Activated naive CD8-positive, alpha-beta T cell treated with anti-CD3 and anti-CD28 coated beads, Interleukin-2, amount 10 ng/mL, durations not matched to agents 7 days and 5 days (primary cell): ENCODE results near the gene OR2A5. TPM values are rescaled to one million over a fixed set of nuclear protein-coding genes. Genes with fewer than 3 reads are reported as not detected.

Experiments
- ATAC-seq: fragments of 150-1000 bp; cut with Tn5 transposase; one replicate; pipeline ENCODE4 v1.10.0; 2021; ENCODE audit warnings: low read depth, moderate library complexity
- POLR2A ChIA-PET: fragments of 350-600 bp; sonication (Branson Sonifier 250); formaldehyde crosslinking; loops from one replicate; lab custom pipeline; 2021; ENCODE audit warnings: antibody characterized with exemption; lab: Charles Lee
- DNase-seq: peaks from one replicate; pipeline ENCODE4 v3.0.0; 2021
- H3K27ac Mint-ChIP-seq: one replicate; pipeline ENCODE4 v1.8.0; 2022; ENCODE audit warnings: mild to moderate bottlenecking, mixed read lengths
- H3K27me3 Mint-ChIP-seq: one replicate; pipeline ENCODE4 v1.8.0; 2022; ENCODE audit warnings: mild to moderate bottlenecking, moderate library complexity, mixed read lengths
- H3K36me3 Mint-ChIP-seq: one replicate; pipeline ENCODE4 v1.8.0; 2021; ENCODE audit warnings: mild to moderate bottlenecking, mixed read lengths
- H3K4me1 Mint-ChIP-seq: one replicate; pipeline ENCODE4 v1.8.0; 2021; ENCODE audit warnings: mixed read lengths
- H3K4me3 Mint-ChIP-seq: one replicate; pipeline ENCODE4 v1.8.0; 2022; ENCODE audit warnings: mild to moderate bottlenecking, moderate library complexity, mixed read lengths
- H3K9me3 Mint-ChIP-seq: one replicate; pipeline ENCODE4 v1.8.0; 2021; ENCODE audit warnings: mixed read lengths
- total RNA-seq, 2 experiments: library from RNA; stranded (reverse); gene quantifications; one replicate each; pipeline ENCODE4 v1.2.3, GENCODE V29; 2021

Gene OR2A5
- total RNA-seq, 2 experiments from 2014 or later, result not detected

DNA sequence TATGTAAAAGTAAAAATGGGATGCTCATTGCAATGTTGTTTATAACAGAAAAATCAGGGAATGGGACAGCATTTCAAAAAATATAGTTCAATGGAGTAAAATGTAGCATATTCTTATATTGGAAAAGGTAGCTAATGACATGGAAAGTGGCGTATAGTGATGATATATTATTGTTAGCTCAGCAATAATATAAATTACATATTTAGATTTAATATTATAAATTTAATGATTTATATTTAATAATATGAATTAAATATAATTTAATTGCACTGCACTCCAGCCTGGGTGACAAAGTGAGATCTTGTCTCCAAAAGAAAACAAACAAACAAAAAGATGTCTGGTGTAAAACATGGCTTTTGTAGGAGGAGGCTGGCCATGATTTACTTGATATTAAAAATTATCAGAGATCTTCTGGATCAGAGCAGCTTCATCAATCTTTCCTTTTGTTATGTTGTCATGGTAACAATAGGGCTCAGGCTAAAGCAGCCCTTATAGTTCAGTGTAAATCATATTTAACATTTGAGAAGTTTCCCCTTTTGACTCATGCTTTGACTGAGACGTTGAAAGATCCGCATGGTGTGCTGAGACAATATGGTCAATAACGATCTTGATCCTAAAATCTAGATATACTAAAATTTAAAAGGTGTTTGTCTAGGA lies 25.4 kb upstream of the OR2A5 start:
- Mint-ChIP-seq H3K9me3 (no peaks in the 10 kb centered on the region), H3K27ac (no peak overlapping the region), H3K27me3 (peaks cover 5% of the 10 kb centered on the region), H3K4me3 (no peak overlapping the region), H3K4me1 (no peaks in the 10 kb centered on the region), H3K36me3 (no peaks in the 10 kb centered on the region)
- no peak for DNase-seq
- POLR2A ChIA-PET, result no interaction called here
- ATAC-seq, result no peak

DNA sequence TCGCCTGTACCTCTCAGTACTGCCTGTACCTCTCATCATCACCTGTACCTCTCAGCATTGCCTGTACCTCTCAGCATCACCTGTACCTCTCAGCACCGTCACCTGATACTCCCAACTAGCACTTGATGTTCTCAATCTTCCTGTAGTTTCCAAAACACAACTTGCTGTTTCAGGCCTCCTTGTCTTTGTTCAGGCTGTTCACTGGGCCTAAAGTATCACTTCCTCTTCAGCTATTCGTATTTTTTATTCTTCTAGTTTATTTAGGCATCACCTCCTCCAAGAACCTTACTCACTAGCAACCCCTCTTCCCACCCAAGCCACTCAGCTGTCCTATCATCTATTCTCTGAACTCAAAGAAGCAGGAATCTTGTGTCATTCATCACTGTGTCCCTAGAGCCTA lies 24.5 kb upstream of the OR2A5 start:
- Mint-ChIP-seq H3K4me3 (no peak overlapping the region), H3K27ac (no peak overlapping the region), H3K27me3 (peaks cover 3% of the 10 kb centered on the region), H3K36me3 (no peaks in the 10 kb centered on the region), H3K9me3 (no peaks in the 10 kb centered on the region), H3K4me1 (no peaks in the 10 kb centered on the region)
- DNase-seq, result no peak
- POLR2A ChIA-PET, result no interaction called here
- no peak for ATAC-seq

DNA sequence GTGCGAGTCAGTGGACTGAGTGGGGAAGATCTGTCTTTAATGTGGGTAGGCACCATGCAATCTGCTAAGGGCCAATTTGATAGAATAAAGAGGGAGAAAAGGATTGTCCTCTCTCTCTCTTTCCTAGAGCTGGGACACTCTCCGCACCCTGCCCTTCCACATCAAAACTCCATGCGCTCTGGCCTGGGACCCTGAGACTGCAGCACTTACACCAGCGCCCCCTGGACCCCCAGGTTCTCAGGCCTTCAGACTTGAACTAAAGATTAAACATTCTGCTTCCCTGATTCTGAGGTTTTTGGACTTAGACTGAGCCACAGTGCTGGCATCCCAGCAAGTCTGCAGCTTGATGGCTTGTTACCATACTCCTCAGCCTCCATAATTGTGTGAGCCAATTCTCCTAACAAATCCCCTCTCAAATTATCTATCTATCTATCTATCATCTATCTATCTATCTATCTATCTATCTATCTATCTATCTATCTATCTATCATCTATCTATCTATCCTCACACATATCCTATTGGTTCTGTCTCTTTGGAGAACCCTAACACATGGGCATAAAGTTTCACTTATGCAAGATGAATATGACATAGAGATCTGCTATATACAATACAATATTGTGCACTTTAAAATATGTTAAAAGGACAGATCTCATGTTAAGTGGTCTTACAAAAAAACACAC lies 22.4 kb upstream of the OR2A5 start:
- POLR2A ChIA-PET, result no interaction called here
- H3K4me1 Mint-ChIP-seq, result no peaks in the 10 kb centered on the region
- H3K4me3 Mint-ChIP-seq, result no peak overlapping the region
- H3K27ac Mint-ChIP-seq, result no peak overlapping the region
- peaks cover 10% of the 10 kb centered on the region for H3K27me3 Mint-ChIP-seq
- ATAC-seq (no peak), DNase-seq (no peak)
- no peaks in the 10 kb centered on the region for H3K36me3 Mint-ChIP-seq
- no peaks in the 10 kb centered on the region for H3K9me3 Mint-ChIP-seq

DNA sequence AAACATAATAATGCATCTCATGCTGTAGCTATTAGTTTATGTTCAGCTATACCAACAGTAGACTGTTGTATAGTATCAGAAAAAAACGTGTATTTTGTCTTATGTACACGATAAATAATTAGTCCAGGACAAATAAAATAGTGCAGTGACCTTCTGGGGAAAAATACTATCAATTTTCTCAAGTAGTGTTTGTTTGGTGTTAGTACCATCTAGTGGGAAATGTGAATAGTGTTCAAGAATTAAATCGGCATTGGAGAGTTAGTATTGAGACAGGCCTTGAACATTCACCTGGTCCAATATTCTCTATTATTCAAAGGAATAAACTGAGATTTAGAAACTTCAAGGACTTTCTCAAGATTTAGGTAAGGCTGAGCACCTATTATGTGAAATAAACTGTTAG lies 21.7 kb upstream of the OR2A5 start:
- H3K27me3 Mint-ChIP-seq, result peaks cover 10% of the 10 kb centered on the region
- no peak overlapping the region for H3K27ac Mint-ChIP-seq
- no peak for ATAC-seq
- no peaks in the 10 kb centered on the region for H3K4me1 Mint-ChIP-seq
- POLR2A ChIA-PET, result no interaction called here
- no peaks in the 10 kb centered on the region for H3K36me3 Mint-ChIP-seq
- no peaks in the 10 kb centered on the region for H3K9me3 Mint-ChIP-seq
- no peak overlapping the region for H3K4me3 Mint-ChIP-seq
- DNase-seq, result no peak

DNA sequence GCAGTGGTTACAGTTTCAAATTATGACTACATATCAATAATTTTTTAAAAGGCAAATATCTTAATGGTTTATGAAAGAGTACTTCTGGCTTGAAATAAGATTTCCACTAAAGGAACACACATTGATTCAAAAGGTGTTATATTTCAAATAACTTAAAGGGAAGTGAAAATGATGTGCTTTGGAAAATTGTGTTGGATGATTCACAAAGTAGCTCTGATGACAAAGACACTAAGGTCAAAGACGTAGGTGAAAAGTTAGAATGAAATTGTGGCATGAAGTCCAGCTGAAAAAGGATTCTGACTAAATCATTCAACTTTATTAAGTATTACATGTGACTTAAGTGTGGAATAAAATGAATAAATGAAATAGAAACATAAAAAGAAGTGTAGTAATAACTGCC lies 20.8 kb upstream of the OR2A5 start:
- Mint-ChIP-seq H3K27me3 (peaks cover 8% of the 10 kb centered on the region), H3K36me3 (no peaks in the 10 kb centered on the region), H3K4me3 (no peak overlapping the region), H3K4me1 (no peaks in the 10 kb centered on the region), H3K27ac (no peak overlapping the region), H3K9me3 (no peaks in the 10 kb centered on the region)
- POLR2A ChIA-PET, result no interaction called here
- ATAC-seq, result no peak
- no peak for DNase-seq

DNA sequence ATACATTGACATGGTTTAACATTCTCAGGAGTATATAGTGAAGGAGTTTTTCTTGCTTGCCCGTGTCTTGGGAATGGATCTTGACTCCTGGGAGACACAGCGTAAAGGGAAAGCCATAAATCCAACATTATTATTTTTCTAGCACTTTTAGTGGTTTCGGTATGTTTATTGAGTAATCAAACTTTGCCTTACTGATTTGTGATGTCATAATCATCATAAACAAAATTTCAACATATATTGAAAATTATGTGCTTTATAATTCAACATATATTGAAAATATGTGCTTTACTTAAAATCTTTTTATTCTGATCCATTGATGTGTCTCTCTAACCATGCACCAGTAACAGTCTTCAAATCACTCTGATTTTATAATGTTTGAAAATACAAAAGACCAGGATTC lies 20.2 kb upstream of the OR2A5 start:
- H3K27me3 Mint-ChIP-seq, result peaks cover 9% of the 10 kb centered on the region
- H3K4me1 Mint-ChIP-seq, result no peaks in the 10 kb centered on the region
- DNase-seq (no peak), ATAC-seq (no peak)
- H3K9me3 Mint-ChIP-seq, result no peaks in the 10 kb centered on the region
- POLR2A ChIA-PET, result no interaction called here
- no peaks in the 10 kb centered on the region for H3K36me3 Mint-ChIP-seq
- no peak overlapping the region for H3K4me3 Mint-ChIP-seq
- H3K27ac Mint-ChIP-seq, result no peak overlapping the region

DNA sequence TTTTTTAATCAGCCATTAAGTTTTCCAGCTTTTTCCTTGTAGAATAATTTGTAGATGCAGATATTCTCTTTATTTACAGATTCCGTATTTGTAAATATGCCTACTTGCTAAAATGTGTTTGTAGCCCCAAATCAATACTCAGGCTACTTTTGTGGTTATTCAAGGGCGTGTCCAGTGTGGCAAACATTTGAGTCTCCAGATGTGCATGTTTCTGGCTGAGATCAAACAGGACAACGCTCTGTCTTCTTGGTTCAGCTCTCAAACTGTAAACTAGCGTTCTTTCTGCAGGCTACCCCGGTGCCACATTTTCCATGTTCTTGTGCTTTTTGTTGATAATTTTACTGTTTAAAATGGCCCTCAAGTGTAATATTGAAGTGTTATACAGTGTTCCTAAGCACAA lies 16.2 kb upstream of the OR2A5 start:
- Mint-ChIP-seq H3K27ac (no peak overlapping the region), H3K9me3 (no peaks in the 10 kb centered on the region), H3K4me1 (no peaks in the 10 kb centered on the region), H3K36me3 (no peaks in the 10 kb centered on the region), H3K27me3 (peaks cover 15% of the 10 kb centered on the region), H3K4me3 (no peak overlapping the region)
- ATAC-seq (no peak), DNase-seq (no peak)
- POLR2A ChIA-PET, result no interaction called here

DNA sequence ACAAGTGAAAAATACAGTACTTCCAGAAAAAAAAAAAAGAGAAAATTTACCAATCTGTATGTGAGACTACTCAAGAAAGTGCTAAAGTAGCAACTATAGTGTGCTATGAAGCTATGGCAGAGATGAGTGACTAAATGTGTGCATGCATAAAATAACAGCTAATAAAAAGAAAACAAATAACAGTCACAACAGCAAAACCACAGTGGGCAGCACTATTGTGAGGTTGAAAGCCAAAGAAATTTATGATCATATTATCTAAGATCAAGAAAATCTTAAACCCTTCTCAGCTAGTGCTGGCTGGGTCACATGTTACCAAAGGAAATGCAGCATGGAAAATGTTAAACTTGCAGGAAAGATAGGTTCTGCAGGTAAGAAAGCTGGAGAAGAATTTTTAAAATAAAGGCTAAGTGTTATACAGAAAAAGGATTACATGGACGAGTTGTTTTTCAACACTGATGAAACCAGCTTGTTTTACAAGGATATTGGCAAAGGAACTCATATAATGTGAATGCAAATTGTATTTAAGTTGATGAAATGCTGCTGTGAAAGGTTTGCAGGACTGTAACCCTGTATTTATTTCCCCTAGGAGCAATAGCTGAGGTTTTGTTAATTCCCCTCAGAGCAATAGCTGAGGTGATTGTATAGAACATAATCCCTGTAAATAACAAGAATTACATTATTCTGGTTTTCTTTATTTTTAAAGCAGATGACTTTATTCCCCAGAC lies 15.6 kb upstream of the OR2A5 start:
- ATAC-seq (no peak), DNase-seq (no peak)
- H3K4me3 Mint-ChIP-seq, result no peak overlapping the region
- no peak overlapping the region for H3K27ac Mint-ChIP-seq
- H3K4me1 Mint-ChIP-seq, result no peaks in the 10 kb centered on the region
- no peaks in the 10 kb centered on the region for H3K9me3 Mint-ChIP-seq
- H3K36me3 Mint-ChIP-seq, result no peaks in the 10 kb centered on the region
- POLR2A ChIA-PET, result no interaction called here
- peaks cover 15% of the 10 kb centered on the region for H3K27me3 Mint-ChIP-seq

DNA sequence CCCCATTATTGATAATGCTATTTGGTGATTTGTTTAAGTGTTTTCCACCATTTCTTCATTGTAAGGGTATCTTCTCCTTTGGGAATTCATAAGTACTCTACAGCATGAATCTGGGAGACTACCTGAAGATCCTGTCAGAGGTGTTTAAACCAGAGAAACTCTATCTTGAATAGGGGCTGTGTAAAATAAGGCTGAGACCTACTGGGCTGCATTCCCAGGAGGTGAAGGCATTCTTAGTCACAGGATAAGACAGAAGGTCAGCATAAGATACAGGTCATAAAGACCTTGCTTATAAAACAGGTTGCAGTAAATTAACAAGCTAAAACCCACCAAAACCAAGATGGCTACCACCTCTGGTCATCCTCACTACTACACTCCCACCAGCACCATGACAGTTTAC lies 13.4 kb upstream of the OR2A5 start:
- no peak for ATAC-seq
- Mint-ChIP-seq H3K9me3 (no peaks in the 10 kb centered on the region), H3K4me1 (no peaks in the 10 kb centered on the region), H3K27me3 (peaks cover 12% of the 10 kb centered on the region), H3K27ac (no peak overlapping the region), H3K36me3 (no peaks in the 10 kb centered on the region), H3K4me3 (no peak overlapping the region)
- DNase-seq, result no peak
- POLR2A ChIA-PET, result no interaction called here

DNA sequence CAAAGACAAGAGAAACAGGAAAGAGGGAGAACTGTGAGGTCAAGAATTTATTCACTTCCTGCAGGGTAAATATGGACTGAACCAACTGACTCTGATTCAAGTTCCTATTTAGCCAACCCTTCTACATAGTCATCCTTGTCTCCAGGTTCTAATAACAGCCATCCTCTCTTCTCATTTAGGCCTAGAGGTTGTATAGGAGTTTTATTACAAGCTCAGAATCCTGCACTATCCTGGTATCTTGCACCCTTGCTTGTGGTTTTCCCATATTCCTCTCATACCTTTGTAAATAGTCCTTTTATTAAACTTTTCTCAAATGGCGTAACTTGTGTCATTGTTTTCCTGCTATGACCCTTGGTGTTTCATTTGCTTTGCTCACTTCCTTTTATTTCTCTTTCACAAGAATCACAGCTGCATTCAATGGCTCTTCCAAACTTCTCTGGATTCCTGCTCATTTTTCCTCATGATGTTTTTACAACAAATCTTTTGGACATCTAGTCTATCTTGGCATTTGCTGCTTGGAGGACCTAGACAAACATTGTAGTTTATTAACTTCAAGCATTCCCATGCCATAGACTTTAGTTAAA lies 12.4 kb upstream of the OR2A5 start:
- DNase-seq, result no peak
- H3K9me3 Mint-ChIP-seq, result no peaks in the 10 kb centered on the region
- no peaks in the 10 kb centered on the region for H3K4me1 Mint-ChIP-seq
- POLR2A ChIA-PET, result no interaction called here
- H3K4me3 Mint-ChIP-seq, result no peak overlapping the region
- no peak for ATAC-seq
- peaks cover 10% of the 10 kb centered on the region for H3K27me3 Mint-ChIP-seq
- no peak overlapping the region for H3K27ac Mint-ChIP-seq
- H3K36me3 Mint-ChIP-seq, result no peaks in the 10 kb centered on the region

DNA sequence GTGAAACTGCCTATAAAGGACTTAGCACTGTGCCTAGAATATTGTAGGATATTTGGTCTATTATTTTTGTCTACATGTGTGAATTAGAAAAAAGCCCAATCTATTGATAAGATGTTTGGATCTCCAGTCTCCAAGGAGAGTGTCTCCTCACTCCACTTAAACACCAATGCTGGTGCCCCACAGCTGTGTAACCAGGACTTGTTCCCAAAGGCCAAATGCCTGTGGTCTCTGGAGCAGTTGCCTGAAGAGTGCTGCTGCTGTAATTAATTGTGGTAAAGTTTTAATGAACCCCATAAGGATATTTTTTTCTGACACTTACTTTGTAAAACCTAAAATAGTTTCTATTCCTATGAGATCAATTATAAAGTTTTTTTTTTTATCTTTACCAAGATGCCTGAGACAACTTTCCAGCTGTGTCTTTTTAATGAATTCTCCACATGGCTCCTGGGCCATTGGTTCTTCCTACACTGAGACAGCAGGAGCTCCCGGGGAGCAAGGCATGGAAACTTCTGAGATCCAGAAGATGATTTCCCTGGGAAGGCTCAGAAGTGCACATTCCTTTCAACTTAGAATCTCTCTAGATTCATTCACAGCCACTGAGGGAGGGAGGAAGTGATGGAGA lies 11.2 kb upstream of the OR2A5 start:
- DNase-seq (no peak), ATAC-seq (no peak)
- Mint-ChIP-seq H3K4me3 (no peak overlapping the region), H3K9me3 (no peaks in the 10 kb centered on the region), H3K27ac (no peak overlapping the region), H3K27me3 (peaks cover 10% of the 10 kb centered on the region), H3K4me1 (no peaks in the 10 kb centered on the region), H3K36me3 (no peaks in the 10 kb centered on the region)
- POLR2A ChIA-PET, result no interaction called here

DNA sequence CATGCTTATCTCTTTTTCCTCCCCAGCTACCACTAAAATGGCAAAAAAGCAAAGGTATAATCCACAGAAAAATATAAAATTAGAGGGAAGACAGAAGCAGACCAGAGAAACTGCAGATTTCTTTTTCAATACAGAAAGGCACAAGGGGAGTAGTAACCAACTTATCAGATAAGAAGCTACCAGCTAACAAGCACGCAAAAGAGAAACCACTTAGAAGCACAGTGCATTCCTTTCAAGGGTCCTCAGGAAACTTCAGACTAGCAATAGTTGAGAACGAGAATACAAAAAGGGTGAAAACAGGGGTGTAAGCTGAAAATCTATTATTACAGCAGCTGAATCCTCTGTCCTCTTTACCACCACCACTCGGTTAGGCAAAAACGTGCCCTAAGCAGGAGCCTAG lies 9.9 kb upstream of the OR2A5 start:
- Mint-ChIP-seq H3K27ac (no peak overlapping the region), H3K4me1 (no peaks in the 10 kb centered on the region), H3K4me3 (no peak overlapping the region), H3K36me3 (no peaks in the 10 kb centered on the region), H3K9me3 (no peaks in the 10 kb centered on the region), H3K27me3 (peaks cover 6% of the 10 kb centered on the region)
- DNase-seq (no peak), ATAC-seq (no peak)
- POLR2A ChIA-PET, result no interaction called here

DNA sequence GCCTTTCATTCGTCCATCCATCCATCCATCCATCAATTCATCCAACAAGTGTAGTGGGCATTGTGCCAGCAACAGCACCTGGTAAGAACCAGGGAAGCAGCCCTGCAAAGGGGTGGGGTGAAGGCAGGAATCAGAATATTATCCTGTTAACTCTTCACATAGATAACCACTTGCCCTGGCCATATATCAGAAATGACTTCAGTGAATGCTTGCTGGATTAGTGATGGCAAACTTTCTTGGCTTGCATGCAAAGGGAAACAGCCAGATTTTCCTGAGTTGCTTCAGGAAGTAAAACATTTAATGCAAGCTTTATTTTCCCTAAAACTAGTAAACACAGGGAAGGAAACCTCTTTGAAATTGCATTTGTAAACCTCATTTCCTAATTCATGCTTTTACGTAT lies 743 bp downstream of the OR2A5 start:
- no peak for ATAC-seq
- H3K9me3 Mint-ChIP-seq, result no peaks in the 10 kb centered on the region
- POLR2A ChIA-PET, result no interaction called here
- DNase-seq, result no peak
- H3K27ac Mint-ChIP-seq, result no peak overlapping the region
- no peaks in the 10 kb centered on the region for H3K4me1 Mint-ChIP-seq
- H3K27me3 Mint-ChIP-seq, result peaks cover 11% of the 10 kb centered on the region
- H3K4me3 Mint-ChIP-seq, result no peak overlapping the region
- no peaks in the 10 kb centered on the region for H3K36me3 Mint-ChIP-seq
